ENCODE results near the gene RAB35. TPM values are rescaled to one million over a fixed set of nuclear protein-coding genes. Genes with fewer than 3 reads are reported as not detected.

The RAB35 gene
- total and polyA plus RNA-seq, 9 of the 15 experiments (the other 6 are each of a cell fraction or from before 2014, with no cell fraction given) = 0.65 to 76.3 (median 38.9) TPM

- no peaks in the 10 kb centered on the region for H3K9me3 ChIP-seq (replicated peaks; ENCODE audit: control insufficient read depth, insufficient read depth, low read depth, low read length)
- POLR2A ChIA-PET = no interaction called here
- H3K4me3 ChIP-seq = no peak overlapping the region
- no peak for DNase-seq (ENCODE audit: extremely low read depth in 1 of 4, low spot score in 3 of 4)
- no peak for TF ChIP-seq HEY1 (CRISPR knock-in tag; IDR thresholded peaks at IDR 0.05; ENCODE audit: borderline replicate concordance)
- no peak for TF ChIP-seq POLR2AphosphoS5 (IDR thresholded peaks at IDR 0.05; ENCODE audit: control insufficient read depth, insufficient read depth, low read depth, low read length)
- H3K9me1 ChIP-seq (ENCODE audit: control insufficient read depth, insufficient read depth, low read length) = no peaks in the 10 kb centered on the region
- peaks cover 0 to 46% of the 10 kb centered on the region in 2 experiments; a peak in 2 of 5 replicates for H3K4me1 ChIP-seq (replicated peaks in 1 of 2; ENCODE audit: control insufficient read depth in 2 of 2, insufficient read depth in 2 of 2, low read length in 2 of 2)
- peaks cover 5% of the 10 kb centered on the region for H4K20me1 ChIP-seq (replicated peaks; ENCODE audit: control insufficient read depth, insufficient read depth, low read length)
- H2AFZ ChIP-seq (ENCODE audit: low read depth, low read length) = no peak overlapping the region
- no peaks in the 10 kb centered on the region for H3K79me2 ChIP-seq (ENCODE audit: control insufficient read depth, insufficient read depth, low read length)
- H3K4me2 ChIP-seq (ENCODE audit: insufficient read depth, low read length) = no peak overlapping the region
- in situ Hi-C loops (cut with MboI) = no loop called here
- CTCF ChIA-PET (ENCODE audit: low intra/inter-chr PET ratio) = interaction anchor here (0.6 kb wide), 1 partner anchor 24 kb away, joined by 3 read pairs; no protein-coding TSS in a partner anchor
- H3K36me3 ChIP-seq (ENCODE audit: control insufficient read depth, insufficient read depth, low read length) = peaks cover 66% of the 10 kb centered on the region; the same call in 1 of the 3 replicates
- H3K27me3 ChIP-seq (ENCODE audit: control insufficient read depth in 2 of 2, insufficient read depth in 2 of 2, low read length in 2 of 2) = no peaks in the 10 kb centered on the region
- H3K27ac ChIP-seq (ENCODE audit: extremely low read depth, low read depth, low read length) = no peak overlapping the region
- no peak for FAIRE-seq
- intact Hi-C loops (cut with micrococcal nuclease) = no loop called here
- WGBS (ENCODE audit: insufficient coverage, low coverage, missing lambda C conversion rate) = 71% methylated on average over 8 of the region's 8 CpGs
- ATAC-seq = no peak
- H3K9ac ChIP-seq (ENCODE audit: insufficient read depth in 1 of 2, low read depth in 2 of 2, low read length in 2 of 2) = no peak overlapping the region
- TSS peak; percentile 56 for BruUV-seq (replicated peaks)
Measured at GRCh38 chr12:120095736-120096135, 20.8 kb downstream of the RAB35 start.

GRCh38 chr12:120095331-120095730 lies 21.2 kb downstream of the RAB35 start:
- Histone ChIP-seq H3K4me1 (replicated peaks in 1 of 2; ENCODE audit: control insufficient read depth in 2 of 2, insufficient read depth in 2 of 2, low read length in 2 of 2) (peaks cover 0 to 48% of the 10 kb centered on the region in 2 experiments; a peak in 2 of 5 replicates), H2AFZ (ENCODE audit: low read depth, low read length) (no peak overlapping the region), H3K36me3 (ENCODE audit: control insufficient read depth, insufficient read depth, low read length) (peaks cover 62% of the 10 kb centered on the region; the same call in 1 of the 3 replicates), H3K27ac (ENCODE audit: extremely low read depth, low read depth, low read length) (no peak overlapping the region), H3K9ac (ENCODE audit: insufficient read depth in 1 of 2, low read depth in 2 of 2, low read length in 2 of 2) (no peak overlapping the region), H3K9me1 (ENCODE audit: control insufficient read depth, insufficient read depth, low read length) (no peaks in the 10 kb centered on the region), H3K4me2 (ENCODE audit: insufficient read depth, low read length) (no peak overlapping the region), H3K79me2 (ENCODE audit: control insufficient read depth, insufficient read depth, low read length) (no peaks in the 10 kb centered on the region), H3K9me3 (replicated peaks; ENCODE audit: control insufficient read depth, insufficient read depth, low read depth, low read length) (no peaks in the 10 kb centered on the region), H3K4me3 (no peak overlapping the region), H3K27me3 (ENCODE audit: control insufficient read depth in 2 of 2, insufficient read depth in 2 of 2, low read length in 2 of 2) (no peaks in the 10 kb centered on the region), H4K20me1 (replicated peaks; ENCODE audit: control insufficient read depth, insufficient read depth, low read length) (peaks cover 5% of the 10 kb centered on the region)
- FAIRE-seq (no peak), ATAC-seq (no peak), DNase-seq (ENCODE audit: extremely low read depth in 1 of 4, low spot score in 3 of 4) (no peak)
- ChIA-PET CTCF (ENCODE audit: low intra/inter-chr PET ratio) (interaction anchor here (0.6 kb wide), 1 partner anchor 25 kb away, joined by 3 read pairs; no protein-coding TSS in a partner anchor), POLR2A (interaction anchor here (0.6 to 1.0 kb wide), 2 partner anchors 10 to 106 kb away, joined by 3 read pairs; partner anchors contain the start of gene BICDL1)
- no TSS peak for BruUV-seq (replicated peaks)
- in situ Hi-C loops (cut with MboI) = no loop called here
- TF ChIP-seq JUNB (CRISPR knock-in tag; conservative IDR thresholded peaks at IDR 0.05) (no peak), POLR2G (IDR thresholded peaks at IDR 0.05; ENCODE audit: low read depth, low read length) (peak; percentile 40; the same call in 1 of the 2 replicates)
- intact Hi-C loops (cut with micrococcal nuclease) = no loop called here
- WGBS (ENCODE audit: insufficient coverage, low coverage, missing lambda C conversion rate) = 86% methylated on average over 8 of the region's 13 CpGs
